Measurements from ENCODE around the gene KCNK4.

- TF ChIP-seq EZH2 (IDR thresholded peaks at IDR 0.05): no peak
- no peak for TF ChIP-seq CTCF (IDR thresholded peaks at IDR 0.05)
Observed at GRCh38 chr11:64321533-64321932, 30.4 kb downstream of the KCNK4 start.

Measured in neural progenitor cell (in vitro differentiated cells).